LoVo (cell line): ENCODE measurements around the gene PDCD1LG2.

ENCODE experiments used
- DNase-seq: peaks from one replicate; pipeline ENCODE4 v3.0.0-alpha.2; 2016; ENCODE audit warnings: low spot score

PDCD1LG2 gene

DNA sequence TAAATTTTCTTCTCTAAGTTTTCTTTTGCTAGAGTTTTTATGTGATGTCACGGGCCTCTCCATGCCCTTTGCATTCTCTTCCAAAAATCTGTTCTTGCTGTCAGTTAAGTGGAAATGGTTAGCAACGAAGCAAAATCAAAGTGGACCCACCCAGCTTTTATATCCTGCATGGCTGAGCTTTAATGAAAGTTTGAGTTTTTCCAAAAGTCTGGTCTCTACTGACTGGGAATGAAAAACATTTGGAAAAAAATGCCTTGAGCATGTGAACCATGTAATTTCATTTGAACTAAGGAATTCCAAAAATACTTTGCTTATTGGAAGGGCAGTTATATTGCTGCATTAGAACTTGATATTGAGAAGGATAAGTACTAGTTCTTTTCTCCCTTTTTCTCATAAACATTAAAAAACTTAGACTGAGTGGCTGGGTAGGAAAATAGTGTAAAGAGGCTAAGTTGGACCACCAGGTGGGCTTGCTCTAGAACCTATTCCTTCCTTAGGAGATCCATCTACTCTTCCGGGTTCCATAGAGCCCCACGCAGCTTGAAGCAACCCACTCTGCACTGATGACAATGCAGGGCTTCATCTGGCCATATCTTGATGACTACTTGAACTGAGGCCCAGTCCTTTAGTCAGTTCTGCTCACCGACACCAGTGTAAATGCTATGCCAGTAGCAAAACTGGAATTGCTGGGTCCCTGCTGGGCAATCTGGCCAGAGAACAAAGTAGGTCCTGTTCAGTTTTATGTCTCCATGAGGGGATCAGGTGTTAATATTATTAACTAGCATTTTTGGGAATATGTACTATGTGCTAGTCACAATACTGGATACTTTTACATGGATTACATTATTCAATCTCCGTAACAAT is 101.2 kb downstream of the PDCD1LG2 start:
- DNase-seq, result no peak

DNA sequence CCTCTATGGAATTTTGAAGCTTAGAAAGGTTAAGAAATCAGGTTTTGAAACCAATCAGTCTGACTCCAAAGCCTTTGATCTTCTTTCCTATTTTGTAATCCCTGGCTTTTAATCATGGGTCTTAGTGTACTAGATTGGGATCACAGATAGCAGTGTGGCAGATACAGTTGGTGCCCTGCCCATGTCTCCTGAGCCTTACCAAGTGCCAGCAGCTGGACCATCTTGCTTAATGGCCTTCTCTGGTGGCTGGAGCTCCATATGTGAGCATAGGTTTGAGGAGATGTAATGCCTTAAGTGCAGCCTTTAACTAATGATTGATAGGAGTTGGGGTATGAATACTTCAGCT is 101.8 kb downstream of the PDCD1LG2 start:
- DNase-seq, result no peak

DNA sequence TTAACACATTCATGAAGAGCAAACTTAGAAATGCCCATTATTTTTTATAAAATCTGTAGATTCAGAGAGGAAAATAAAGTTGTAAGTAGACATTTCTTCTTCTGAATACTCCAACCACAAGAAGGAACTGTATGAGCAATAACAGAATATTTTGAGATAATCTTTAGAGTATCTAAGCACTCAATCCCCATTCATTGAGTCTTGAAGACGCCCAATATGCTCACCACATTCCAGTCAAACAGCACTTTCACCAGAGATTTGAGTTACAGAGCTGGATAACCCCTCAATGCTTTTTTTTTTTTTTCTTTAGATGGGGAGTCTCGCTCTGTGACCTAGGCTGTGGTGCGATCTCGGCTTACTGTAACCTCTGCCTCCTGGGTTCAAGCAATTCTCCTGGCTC is 103.9 kb downstream of the PDCD1LG2 start:
- DNase-seq, result no peak

DNA sequence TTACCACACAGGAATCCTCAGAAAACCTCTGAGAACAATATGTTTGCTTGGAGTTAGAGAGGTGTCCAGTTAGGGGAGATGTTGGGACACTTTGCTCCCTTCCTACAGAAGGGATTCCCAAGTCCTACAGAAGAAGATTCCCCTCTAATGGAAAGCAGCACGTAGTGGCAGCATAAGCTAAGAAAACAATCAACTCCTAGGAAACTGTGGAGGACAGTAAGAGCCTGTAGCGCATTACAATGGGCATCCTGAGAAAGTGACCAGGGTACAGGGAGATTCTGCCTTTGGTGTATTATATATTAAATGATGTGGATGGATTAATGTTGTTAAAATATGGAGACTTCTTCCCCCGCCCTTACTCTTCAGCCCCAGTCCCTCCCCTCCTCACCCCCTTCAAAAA is 104.7 kb downstream of the PDCD1LG2 start:
- DNase-seq, result no peak

DNA sequence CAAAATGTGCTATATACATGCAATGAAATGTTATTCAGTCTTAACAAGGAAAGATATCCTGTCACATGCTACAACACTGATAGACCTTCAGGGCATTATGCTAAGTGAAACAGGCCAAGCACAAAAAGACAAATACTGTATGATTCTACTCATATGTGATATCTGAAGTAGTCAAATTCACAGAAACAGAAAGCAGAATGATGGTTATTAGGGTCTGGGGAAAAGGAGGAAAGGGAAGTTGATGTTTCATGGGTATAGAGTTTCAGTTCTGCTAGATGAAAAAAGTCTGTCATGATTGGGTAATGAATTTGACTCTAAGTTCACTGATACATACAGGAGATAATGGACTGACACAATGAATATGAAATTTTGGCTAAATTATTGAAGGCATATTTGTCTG is 107.4 kb downstream of the PDCD1LG2 start:
- no peak for DNase-seq

DNA sequence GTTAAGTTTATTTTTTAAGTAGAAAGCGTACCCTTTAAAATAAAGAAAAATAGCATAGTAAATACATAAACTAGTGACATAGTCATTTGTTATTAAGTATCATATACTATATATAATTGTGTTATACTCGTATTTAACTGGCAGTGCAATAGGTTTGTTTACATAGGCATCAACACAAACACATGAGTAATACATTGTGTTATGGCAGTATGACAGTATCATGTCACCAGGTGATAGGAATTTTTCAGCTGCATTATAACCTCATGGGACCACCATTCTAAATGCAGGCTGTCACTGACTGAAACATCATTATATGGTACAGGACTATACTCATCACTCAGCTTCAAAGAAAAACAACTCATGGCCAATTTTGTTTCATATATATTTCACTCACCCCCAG is 110.2 kb downstream of the PDCD1LG2 start:
- DNase-seq, result no peak
